HG03025 (cell line): ENCODE results near the gene NUDT21.
"Not testable (repeated sequence)": the region's sequence is repeated elsewhere in the genome, so short reads cannot be mapped to it uniquely, and the experiment has no call there.

Experiments
- ATAC-seq: cut with Tn5 transposase; IDR thresholded peaks from one replicate; pipeline ENCODE4 v1.9.1; 2021; ENCODE audit warnings: mild to moderate bottlenecking, moderate library complexity; ENCODE audit not compliant: unreplicated experiment, low FRiP score

The NUDT21 gene

GRCh38 chr16:56450986-56451752 is at the start of gene NUDT21, which contains the start of gene OGFOD1:
NUDT21 (minus strand) TSS chr16:56451332; CDS start chr16:56451202, 130 bp downstream.
OGFOD1 (plus strand) TSS chr16:56451554; CDS start chr16:56451613, 59 bp downstream.
- ATAC-seq = peak; percentile 96

GRCh38 chr16:56493815-56494214 is 42.7 kb upstream of the NUDT21 start:
- no peak for ATAC-seq

DNA sequence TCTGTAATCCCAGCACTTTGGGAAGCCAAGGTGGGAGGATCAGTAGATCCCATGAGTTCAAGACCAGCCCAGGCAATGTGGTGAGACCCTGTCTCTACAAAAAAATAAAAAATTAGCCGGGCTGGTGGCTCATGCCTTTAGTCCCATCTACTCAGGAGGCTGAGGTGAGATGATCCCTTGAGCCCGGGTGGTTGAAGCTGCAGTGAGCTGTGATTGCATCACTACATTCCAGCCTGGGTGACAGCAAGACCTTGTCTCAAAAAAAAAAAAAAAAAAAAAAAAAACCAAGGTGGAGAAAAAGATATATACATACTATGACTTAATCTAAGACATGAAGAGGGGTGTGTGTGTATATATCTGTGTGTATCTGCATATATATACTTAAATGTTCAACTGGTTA is 42.0 kb upstream of the NUDT21 start:
- no peak for ATAC-seq

DNA sequence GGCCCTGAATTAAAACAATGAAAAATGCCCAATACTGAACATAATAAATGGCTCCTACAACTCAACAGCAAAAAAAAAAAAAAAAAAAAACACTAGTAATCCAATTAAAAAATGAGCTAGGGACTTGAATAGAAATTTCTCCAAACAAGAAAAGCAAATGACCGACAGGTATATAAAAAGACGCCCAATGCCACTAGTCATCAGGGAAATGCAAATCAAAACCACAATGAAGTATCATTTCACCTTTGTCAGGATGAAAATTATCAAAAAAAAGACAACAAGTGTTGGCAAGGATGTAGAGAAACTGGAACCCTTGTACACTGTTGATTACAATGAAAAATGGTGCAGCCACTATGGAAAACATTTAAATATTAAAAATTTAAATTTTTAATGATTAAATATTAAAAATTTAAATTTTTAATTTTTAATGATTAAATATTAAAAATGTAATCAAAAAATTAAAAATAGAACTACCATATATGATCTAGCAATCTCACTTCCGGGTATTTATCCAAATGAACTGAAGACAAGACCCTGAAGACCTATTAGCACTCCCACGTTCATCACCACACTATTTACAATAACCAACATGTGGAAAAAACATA is 40.6 kb upstream of the NUDT21 start:
- no peak for ATAC-seq

DNA sequence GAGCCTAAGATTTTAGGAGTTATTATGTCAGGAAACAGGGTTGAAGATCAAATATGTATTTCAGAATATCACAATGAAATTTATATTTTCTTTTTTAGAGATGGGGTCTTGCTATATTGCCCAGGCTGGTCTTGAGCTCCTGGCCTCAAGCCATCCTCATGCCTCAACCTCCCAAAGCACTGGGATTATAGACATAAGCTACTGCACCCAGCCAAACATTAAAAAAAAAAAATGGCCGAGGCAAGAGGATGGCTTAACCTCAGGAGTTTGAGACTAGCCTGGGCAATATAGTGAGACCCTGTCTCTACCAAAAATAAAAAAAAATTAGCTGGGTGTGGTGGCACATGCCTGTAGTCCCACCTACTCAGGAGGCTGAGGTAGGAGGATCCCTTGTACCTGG is 37.7 kb upstream of the NUDT21 start:
- not testable (repeated sequence) for ATAC-seq

DNA sequence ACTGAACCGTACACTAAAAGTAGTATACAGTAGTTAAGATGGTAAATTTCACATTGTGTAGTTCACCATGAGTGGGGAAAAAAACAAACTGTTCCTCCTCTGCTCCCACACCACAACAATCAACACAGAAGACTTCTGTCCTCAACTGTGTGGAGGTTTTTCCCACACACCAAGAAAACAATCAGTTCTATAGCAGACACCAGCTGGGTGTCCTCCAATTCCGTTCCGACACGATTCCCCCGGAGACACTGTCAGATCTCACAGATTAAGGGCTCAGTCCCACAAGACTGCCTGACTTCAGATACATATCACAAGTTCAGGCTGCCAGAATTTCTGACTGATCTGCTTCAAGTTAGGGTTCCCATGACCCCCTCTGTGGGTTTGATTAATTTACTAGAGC is 36.9 kb upstream of the NUDT21 start:
- no peak for ATAC-seq

GRCh38 chr16:56483394-56483793 is 32.3 kb upstream of the NUDT21 start:
- no peak for ATAC-seq

- ATAC-seq = no peak
Measured at GRCh38 chr16:56482683-56483236, 31.6 kb upstream of the NUDT21 start.

DNA sequence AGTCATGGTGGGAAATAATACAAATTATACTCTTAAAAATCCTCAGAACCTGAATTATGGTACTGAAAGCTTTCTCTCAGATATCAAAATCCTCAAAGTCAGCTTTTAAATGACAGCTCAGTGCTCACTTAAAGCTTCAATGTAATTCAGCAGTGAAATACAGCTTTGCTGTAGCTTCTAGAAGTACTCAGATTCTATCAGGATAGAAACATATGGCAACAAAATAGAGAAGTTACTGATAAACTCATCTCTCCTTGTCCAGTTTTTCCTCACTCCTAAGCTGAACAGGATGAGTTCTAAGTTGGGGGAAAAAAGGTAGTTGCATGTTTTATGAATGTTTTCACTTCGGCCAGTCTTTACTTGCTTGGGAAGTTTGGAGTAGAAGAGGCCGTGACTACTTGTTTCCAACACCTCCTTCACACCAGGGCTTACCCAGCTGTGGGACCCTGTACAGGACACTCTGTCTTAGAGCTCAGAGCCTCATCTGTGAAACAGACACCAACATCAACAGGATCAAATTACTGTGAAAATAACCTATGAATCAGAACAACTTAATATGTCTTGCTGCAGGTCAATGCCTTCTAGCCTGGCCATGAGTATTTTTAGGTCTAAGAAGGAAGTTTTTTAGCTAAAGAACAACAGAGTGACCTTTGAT is 30.5 kb upstream of the NUDT21 start:
- no peak for ATAC-seq

- ATAC-seq = no peak
Measured at GRCh38 chr16:56480776-56481467, 29.8 kb upstream of the NUDT21 start.

DNA sequence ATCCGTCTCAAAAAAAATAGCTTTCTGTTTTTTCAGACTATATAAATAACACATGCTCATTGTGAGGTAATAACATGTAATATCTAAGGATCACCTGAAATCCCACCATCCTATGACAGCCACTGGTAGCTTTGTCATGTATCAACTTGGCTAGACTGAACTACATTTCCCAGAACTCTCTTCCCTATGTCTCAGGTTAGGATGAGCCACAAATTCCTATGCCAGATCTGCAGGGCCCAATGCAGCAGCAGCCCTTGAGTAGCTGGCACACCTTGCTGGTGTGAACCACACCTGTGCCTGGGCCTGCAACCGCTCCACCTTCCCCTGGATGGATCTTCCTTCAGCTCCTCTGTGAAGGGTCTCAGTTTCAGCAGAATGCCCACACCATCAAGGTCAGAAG is 28.3 kb upstream of the NUDT21 start:
- ATAC-seq = no peak

DNA sequence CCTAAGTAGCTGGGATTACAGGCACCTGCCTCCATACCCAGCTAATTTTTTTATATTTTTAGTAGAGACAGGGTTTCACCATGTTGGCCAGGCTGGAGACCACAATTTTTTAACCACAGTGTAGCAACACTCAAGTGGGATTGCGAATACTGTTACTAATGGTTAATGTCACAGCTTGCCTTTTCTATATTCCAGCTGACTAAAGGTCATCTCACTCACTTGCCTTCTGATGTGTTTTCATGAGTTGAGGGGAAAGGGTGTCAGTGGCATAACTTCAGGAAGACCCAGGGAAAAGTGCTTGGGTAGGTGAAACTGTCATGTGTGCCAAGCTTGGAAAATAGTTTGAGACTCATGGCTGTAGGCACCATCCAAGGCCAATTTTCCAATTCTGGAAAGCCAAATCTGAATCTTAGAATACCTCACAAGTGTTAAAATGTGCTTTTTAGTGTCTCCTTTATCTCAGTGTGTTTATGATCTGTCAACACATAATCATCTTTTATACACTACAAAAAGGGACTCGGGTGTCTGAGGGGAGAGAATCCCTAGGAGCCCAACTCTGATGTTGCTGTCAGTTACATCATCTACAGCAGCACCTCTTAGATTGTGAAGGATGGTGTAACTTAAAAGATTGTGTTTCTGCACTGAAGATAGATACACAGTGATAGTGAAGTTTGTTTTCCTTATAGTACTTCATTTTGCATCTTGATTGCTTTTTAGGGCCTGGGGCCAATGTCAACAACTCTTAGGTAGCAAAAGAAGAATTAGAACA is 27.3 kb upstream of the NUDT21 start:
- ATAC-seq = no peak

DNA sequence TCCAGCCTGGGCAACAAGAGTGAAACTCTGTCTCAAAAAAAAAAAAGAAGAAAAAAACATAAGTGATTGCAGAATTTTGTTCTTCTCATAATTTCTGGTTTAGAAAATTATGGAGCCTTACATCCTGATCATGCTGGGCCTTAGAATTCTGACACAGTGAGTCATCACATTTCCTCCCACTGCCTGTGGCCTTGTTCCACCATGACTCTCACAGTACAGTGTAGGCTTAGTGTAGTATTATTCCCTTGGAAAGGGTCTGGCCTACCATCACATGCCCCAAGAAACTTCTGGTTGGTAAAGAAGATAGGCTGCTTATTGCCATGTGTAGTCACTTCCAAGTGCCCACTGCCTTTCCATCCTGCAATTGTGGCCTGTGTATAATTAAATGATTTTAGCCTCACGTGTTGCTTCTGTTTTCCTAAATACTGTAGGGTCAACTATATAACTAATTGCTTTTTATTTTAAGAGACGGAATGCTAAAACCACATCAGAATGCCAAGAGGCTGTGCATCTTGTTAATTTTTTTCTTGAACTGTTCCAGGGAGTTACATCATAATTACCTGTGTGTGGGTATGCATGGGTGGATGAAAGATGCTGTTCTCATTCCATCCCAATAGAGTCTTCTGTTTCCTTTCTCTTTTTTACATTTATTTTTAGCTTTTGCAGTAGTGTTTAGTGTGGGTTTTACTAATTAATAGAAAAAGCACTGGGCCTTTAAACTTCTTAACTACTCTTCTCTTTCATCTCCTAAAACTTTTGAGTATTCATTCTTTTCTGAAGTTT is 26.2 kb upstream of the NUDT21 start:
- no peak for ATAC-seq

DNA sequence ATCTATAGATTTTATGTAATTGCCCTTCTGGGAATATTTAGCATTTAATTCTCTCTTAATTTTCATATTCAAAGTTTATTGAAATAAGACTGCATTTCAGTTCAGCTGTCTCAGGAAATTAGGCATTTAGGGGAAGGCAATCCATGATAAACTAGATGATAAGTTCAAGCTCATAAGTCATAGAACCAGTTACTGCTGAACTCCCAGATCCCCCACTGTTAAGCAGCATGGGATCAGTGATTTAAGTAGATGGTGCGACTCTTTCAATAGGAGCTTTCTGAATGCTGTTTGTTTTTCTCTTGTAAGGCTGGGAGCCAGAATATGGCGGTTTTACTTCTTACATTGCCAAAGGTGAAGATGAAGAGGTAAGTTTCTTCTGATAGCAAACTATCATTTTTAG is 24.1 kb upstream of the NUDT21 start:
- ATAC-seq = no peak

DNA sequence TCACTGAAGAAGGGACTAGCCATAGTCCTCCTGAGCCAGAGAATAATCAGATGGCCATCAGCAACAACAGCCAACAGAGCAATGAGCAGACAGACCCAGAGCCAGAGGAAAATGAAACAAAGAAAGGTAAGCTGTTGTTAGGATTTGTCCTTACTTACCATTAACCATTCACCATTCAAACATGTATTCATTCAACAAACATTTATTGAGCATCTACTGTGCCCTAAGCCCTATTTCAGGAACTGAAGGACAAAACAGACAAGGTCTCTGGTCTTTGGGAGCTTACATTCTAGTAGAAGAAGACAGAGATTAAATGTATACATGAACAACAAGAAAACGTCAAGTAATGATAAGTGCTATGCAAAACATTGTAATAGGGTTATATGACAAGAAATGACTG is 19.5 kb upstream of the NUDT21 start:
- ATAC-seq = no peak

DNA sequence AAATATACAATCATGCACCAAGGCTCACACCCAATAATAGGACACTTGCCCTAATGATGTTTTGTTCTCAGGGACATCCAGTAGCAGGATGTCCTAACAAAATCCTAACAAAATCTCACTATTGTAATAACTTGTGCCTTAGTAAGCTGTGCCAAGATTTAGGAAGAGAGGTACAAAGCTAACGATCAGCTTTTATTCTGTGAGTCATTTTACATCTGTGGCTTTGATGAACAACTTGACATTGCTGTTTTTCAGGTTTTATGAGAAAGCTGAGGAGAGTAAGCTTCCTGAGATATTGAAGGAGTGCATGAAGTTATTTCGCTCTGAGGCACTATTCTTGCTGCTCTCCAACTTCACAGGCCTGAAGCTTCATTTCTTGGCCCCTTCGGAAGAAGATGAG is 19.1 kb upstream of the NUDT21 start:
- no peak for ATAC-seq

DNA sequence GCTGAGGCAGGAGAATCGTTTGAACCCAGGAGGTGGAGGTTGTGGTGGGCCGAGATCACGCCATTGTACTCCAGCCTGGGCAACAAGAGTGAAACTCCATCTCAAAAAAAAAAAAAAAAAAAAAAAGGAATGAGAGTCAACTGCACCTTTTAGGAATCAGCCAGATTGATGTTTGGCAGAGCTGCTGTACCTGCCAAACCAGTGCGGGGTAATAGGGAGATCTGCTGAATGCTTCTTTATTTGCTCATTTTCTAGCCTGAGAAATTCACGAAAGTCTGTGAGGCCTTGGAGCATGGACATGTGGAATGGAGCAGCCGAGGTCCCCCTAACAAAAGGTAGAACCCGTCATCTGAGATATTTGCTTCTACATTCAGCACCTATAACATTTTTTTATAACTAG is 18.6 kb upstream of the NUDT21 start:
- ATAC-seq = no peak

DNA sequence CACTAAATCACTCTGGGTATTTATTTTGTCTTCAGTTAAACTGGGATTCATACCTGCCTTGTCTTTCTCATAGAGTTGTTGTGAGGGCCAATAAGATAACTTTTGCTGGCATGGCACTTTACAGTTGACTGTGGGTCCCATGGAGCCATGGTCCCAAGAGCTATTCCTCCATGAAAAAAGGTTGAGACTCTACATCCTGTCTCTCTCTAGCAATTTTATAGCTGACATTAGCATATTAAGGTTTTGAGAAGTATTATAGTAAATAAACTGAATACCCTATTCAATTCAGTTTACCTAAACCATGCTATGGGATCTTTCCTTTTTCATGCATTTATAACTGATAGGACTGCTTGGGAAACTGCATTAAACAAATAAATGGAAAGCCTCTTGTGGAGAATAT is 17.7 kb upstream of the NUDT21 start:
- ATAC-seq = no peak

DNA sequence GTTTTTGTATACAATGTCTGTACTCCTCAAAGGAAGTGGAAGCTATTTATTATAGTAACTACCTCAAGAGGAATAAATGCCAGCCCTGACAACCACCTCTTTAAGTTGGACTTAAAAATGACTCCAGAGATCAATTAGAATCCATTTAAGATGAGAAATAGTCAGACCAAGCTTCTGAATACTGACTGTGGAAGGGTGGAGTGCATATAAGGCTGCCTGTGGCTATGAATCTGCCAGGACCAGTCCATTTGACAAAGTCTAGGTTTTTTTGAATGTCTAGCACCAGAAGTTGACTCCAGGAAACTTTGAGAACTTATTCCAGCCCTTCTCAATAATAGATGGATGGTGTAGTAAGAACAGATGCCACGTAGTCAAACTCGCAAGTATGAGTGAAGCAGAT is 15.2 kb upstream of the NUDT21 start:
- ATAC-seq = no peak
